HEK293 (cell line): Measurements from ENCODE around the gene HLA-E.
A peak's percentile ranks its signal among the peaks of the same experiment; 100 is the strongest.

Experiments
- BCL11A ChIP-seq: fragments of 450-650 bp; formaldehyde crosslinking; IDR thresholded peaks from 2 replicates; pipeline ENCODE4 v1.5.1; 2016; ENCODE audit warnings: low read depth, missing biosample characterization, missing genetic modification characterization
- FEZF1 ChIP-seq: fragments of 450-650 bp; formaldehyde crosslinking; IDR thresholded peaks from 2 replicates; pipeline ENCODE4 v1.5.1; 2016; ENCODE audit warnings: missing biosample characterization, missing genetic modification characterization
- GLI4 ChIP-seq: fragments of 450-650 bp; formaldehyde crosslinking; IDR thresholded peaks from 2 replicates; pipeline ENCODE4 v1.5.1; 2016; ENCODE audit warnings: missing biosample characterization, missing genetic modification characterization
- HOXA7 ChIP-seq: sonication (generic); formaldehyde crosslinking; IDR thresholded peaks from 2 replicates; pipeline ENCODE4 v1.8.1; 2022; ENCODE audit warnings: missing genetic modification reagents, borderline replicate concordance
- ZBTB48 ChIP-seq: fragments of 450-650 bp; formaldehyde crosslinking; IDR thresholded peaks from 2 replicates; pipeline ENCODE4 v1.5.1; 2016; ENCODE audit warnings: missing biosample characterization, missing genetic modification characterization
- ZIC2 ChIP-seq: fragments of 450-650 bp; formaldehyde crosslinking; IDR thresholded peaks from 2 replicates; pipeline ENCODE4 v1.5.1; 2016; ENCODE audit warnings: missing biosample characterization, missing genetic modification characterization
- ZNF132 ChIP-seq: fragments of 450-650 bp; formaldehyde crosslinking; IDR thresholded peaks from 2 replicates; pipeline ENCODE4 v1.5.1; 2017; ENCODE audit warnings: missing biosample characterization, missing genetic modification characterization, borderline replicate concordance
- ZNF16 ChIP-seq: fragments of 450-650 bp; formaldehyde crosslinking; IDR thresholded peaks from 2 replicates; pipeline ENCODE4 v1.5.1; 2016; ENCODE audit warnings: low read depth, missing biosample characterization, missing genetic modification characterization
- ZNF2 ChIP-seq: fragments of 450-650 bp; formaldehyde crosslinking; IDR thresholded peaks from 2 replicates; pipeline ENCODE4 v1.5.1; 2016; ENCODE audit warnings: missing biosample characterization, missing genetic modification characterization
- ZNF311 ChIP-seq: fragments of 450-650 bp; formaldehyde crosslinking; IDR thresholded peaks from 2 replicates; pipeline ENCODE4 v1.5.1; 2017; ENCODE audit warnings: missing biosample characterization, missing genetic modification characterization, borderline replicate concordance
- ZNF350 ChIP-seq: fragments of 450-650 bp; formaldehyde crosslinking; IDR thresholded peaks from 2 replicates; pipeline ENCODE4 v1.5.0; 2017; ENCODE audit warnings: missing biosample characterization, mild to moderate bottlenecking, missing genetic modification characterization
- ZNF548 ChIP-seq: fragments of 450-650 bp; formaldehyde crosslinking; IDR thresholded peaks from 2 replicates; pipeline ENCODE4 v1.5.1; 2016; ENCODE audit warnings: missing biosample characterization, missing genetic modification characterization
- ZNF571 ChIP-seq: fragments of 450-650 bp; formaldehyde crosslinking; IDR thresholded peaks from 2 replicates; pipeline ENCODE4 v1.5.0; 2017; ENCODE audit warnings: missing biosample characterization, missing genetic modification characterization
- ZNF610 ChIP-seq: fragments of 450-650 bp; formaldehyde crosslinking; IDR thresholded peaks from 2 replicates; pipeline ENCODE4 v1.5.1; 2016; ENCODE audit warnings: missing biosample characterization, missing genetic modification characterization, borderline replicate concordance
- ZSCAN30 ChIP-seq: fragments of 450-650 bp; IDR thresholded peaks from 2 replicates; pipeline ENCODE4 v1.5.1; 2018; ENCODE audit warnings: missing biosample characterization, mild to moderate bottlenecking, missing genetic modification characterization, moderate library complexity
- ZXDB ChIP-seq: fragments of 450-650 bp; formaldehyde crosslinking; IDR thresholded peaks from 2 replicates; pipeline ENCODE4 v1.5.1; 2016; ENCODE audit warnings: missing biosample characterization, missing genetic modification characterization
- TF ChIP-seq, protein P1 (sequence below): fragments of 450-650 bp; formaldehyde crosslinking; IDR thresholded peaks from 2 replicates; pipeline ENCODE4 v1.5.0; 2017; ENCODE audit warnings: missing biosample characterization, missing genetic modification characterization, borderline replicate concordance
- TF ChIP-seq, protein P2 (sequence below): fragments of 450-650 bp; formaldehyde crosslinking; IDR thresholded peaks from 2 replicates; pipeline ENCODE4 v1.5.1; 2016; ENCODE audit warnings: missing biosample characterization, missing genetic modification characterization, low read depth
- TF ChIP-seq, protein P3 (sequence below): fragments of 450-650 bp; formaldehyde crosslinking; IDR thresholded peaks from 2 replicates; pipeline ENCODE4 v1.5.1; 2016; ENCODE audit warnings: missing biosample characterization, missing genetic modification characterization
- TF ChIP-seq, protein P4 (sequence below): fragments of 450-650 bp; formaldehyde crosslinking; IDR thresholded peaks from 2 replicates; pipeline ENCODE4 v1.5.1; 2016; ENCODE audit warnings: missing biosample characterization, missing genetic modification characterization
- TF ChIP-seq, protein P5 (sequence below): fragments of 450-650 bp; formaldehyde crosslinking; IDR thresholded peaks from 2 replicates; pipeline ENCODE4 v1.5.1; 2017; ENCODE audit warnings: missing biosample characterization, missing genetic modification characterization
- TF ChIP-seq, protein P6 (sequence below): fragments of 450-650 bp; formaldehyde crosslinking; conservative IDR thresholded peaks from 2 replicates; pipeline ENCODE4 v1.5.1; 2016; ENCODE audit warnings: low read depth, missing biosample characterization, missing genetic modification characterization
- TF ChIP-seq, protein P7 (sequence below): fragments of 450-650 bp; formaldehyde crosslinking; IDR thresholded peaks from 2 replicates; pipeline ENCODE4 v1.5.1; 2016; ENCODE audit warnings: missing biosample characterization, missing genetic modification characterization

The HLA-E gene

DNA sequence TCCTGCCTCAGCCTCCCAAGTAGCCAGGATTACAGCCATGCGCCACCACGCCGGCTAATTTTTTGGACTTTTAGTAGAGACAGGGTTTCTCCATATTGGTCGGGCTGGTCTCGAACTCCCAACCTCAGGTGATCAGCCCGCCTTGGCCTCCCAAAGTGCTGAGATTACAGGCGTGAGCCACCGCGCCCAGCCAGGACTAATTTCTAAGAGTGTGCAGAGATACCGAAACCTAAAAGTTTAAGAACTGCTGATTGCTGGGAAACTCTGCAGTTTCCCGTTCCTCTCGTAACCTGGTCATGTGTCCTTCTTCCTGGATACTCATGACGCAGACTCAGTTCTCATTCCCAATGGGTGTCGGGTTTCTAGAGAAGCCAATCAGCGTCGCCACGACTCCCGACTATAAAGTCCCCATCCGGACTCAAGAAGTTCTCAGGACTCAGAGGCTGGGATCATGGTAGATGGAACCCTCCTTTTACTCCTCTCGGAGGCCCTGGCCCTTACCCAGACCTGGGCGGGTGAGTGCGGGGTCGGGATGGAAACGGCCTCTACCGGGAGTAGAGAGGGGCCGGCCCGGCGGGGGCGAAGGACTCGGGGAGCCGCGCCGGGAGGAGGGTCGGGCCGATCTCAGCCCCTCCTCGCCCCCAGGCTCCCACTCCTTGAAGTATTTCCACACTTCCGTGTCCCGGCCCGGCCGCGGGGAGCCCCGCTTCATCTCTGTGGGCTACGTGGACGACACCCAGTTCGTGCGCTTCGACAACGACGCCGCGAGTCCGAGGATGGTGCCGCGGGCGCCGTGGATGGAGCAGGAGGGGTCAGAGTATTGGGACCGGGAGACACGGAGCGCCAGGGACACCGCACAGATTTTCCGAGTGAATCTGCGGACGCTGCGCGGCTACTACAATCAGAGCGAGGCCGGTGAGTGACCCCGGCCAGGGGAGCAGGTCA, at the start of gene HLA-E (continued):
- TF ChIP-seq ZIC2 (tag by site-specific recombination) (no peak), HOXA7 (CRISPR knock-in tag) (no peak), GLI4 (no peak), ZNF2 (tag by site-specific recombination) (peak; percentile 40), ZNF610 (tag by site-specific recombination) (no peak), ZXDB (tag by site-specific recombination) (peak; percentile 14; the same call in 1 of the 2 replicates), BCL11A (tag by site-specific recombination) (peak; percentile 78; the same call in 1 of the 2 replicates), ZNF350 (no peak), ZBTB48 (tag by site-specific recombination) (peak; percentile 77; the same call in 1 of the 2 replicates), ZNF132 (tag by site-specific recombination) (no peak), ZSCAN30 (tag by site-specific recombination) (peak; percentile 62), ZNF571 (tag by site-specific recombination) (no peak), FEZF1 (tag by site-specific recombination) (no peak), ZNF548 (tag by site-specific recombination) (no peak), ZNF311 (tag by site-specific recombination) (no peak), ZNF16 (no peak)
- TF ChIP-seq, protein P1, sequence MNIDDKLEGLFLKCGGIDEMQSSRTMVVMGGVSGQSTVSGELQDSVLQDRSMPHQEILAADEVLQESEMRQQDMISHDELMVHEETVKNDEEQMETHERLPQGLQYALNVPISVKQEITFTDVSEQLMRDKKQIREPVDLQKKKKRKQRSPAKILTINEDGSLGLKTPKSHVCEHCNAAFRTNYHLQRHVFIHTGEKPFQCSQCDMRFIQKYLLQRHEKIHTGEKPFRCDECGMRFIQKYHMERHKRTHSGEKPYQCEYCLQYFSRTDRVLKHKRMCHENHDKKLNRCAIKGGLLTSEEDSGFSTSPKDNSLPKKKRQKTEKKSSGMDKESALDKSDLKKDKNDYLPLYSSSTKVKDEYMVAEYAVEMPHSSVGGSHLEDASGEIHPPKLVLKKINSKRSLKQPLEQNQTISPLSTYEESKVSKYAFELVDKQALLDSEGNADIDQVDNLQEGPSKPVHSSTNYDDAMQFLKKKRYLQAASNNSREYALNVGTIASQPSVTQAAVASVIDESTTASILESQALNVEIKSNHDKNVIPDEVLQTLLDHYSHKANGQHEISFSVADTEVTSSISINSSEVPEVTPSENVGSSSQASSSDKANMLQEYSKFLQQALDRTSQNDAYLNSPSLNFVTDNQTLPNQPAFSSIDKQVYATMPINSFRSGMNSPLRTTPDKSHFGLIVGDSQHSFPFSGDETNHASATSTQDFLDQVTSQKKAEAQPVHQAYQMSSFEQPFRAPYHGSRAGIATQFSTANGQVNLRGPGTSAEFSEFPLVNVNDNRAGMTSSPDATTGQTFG (tag by site-specific recombination): no peak
- TF ChIP-seq, protein P2, sequence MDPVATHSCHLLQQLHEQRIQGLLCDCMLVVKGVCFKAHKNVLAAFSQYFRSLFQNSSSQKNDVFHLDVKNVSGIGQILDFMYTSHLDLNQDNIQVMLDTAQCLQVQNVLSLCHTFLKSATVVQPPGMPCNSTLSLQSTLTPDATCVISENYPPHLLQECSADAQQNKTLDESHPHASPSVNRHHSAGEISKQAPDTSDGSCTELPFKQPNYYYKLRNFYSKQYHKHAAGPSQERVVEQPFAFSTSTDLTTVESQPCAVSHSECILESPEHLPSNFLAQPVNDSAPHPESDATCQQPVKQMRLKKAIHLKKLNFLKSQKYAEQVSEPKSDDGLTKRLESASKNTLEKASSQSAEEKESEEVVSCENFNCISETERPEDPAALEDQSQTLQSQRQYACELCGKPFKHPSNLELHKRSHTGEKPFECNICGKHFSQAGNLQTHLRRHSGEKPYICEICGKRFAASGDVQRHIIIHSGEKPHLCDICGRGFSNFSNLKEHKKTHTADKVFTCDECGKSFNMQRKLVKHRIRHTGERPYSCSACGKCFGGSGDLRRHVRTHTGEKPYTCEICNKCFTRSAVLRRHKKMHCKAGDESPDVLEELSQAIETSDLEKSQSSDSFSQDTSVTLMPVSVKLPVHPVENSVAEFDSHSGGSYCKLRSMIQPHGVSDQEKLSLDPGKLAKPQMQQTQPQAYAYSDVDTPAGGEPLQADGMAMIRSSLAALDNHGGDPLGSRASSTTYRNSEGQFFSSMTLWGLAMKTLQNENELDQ (tag by site-specific recombination): no peak
- TF ChIP-seq, protein P3, sequence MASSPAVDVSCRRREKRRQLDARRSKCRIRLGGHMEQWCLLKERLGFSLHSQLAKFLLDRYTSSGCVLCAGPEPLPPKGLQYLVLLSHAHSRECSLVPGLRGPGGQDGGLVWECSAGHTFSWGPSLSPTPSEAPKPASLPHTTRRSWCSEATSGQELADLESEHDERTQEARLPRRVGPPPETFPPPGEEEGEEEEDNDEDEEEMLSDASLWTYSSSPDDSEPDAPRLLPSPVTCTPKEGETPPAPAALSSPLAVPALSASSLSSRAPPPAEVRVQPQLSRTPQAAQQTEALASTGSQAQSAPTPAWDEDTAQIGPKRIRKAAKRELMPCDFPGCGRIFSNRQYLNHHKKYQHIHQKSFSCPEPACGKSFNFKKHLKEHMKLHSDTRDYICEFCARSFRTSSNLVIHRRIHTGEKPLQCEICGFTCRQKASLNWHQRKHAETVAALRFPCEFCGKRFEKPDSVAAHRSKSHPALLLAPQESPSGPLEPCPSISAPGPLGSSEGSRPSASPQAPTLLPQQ (tag by site-specific recombination): 0 out of 2 replicates have a peak, but pooled peaks have one; percentile 16
- TF ChIP-seq, protein P4, sequence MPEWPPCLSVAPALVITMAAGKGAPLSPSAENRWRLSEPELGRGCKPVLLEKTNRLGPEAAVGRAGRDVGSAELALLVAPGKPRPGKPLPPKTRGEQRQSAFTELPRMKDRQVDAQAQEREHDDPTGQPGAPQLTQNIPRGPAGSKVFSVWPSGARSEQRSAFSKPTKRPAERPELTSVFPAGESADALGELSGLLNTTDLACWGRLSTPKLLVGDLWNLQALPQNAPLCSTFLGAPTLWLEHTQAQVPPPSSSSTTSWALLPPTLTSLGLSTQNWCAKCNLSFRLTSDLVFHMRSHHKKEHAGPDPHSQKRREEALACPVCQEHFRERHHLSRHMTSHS: no peak
- TF ChIP-seq, protein P5, sequence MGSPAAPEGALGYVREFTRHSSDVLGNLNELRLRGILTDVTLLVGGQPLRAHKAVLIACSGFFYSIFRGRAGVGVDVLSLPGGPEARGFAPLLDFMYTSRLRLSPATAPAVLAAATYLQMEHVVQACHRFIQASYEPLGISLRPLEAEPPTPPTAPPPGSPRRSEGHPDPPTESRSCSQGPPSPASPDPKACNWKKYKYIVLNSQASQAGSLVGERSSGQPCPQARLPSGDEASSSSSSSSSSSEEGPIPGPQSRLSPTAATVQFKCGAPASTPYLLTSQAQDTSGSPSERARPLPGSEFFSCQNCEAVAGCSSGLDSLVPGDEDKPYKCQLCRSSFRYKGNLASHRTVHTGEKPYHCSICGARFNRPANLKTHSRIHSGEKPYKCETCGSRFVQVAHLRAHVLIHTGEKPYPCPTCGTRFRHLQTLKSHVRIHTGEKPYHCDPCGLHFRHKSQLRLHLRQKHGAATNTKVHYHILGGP (tag by site-specific recombination): no peak
- TF ChIP-seq, protein P6, sequence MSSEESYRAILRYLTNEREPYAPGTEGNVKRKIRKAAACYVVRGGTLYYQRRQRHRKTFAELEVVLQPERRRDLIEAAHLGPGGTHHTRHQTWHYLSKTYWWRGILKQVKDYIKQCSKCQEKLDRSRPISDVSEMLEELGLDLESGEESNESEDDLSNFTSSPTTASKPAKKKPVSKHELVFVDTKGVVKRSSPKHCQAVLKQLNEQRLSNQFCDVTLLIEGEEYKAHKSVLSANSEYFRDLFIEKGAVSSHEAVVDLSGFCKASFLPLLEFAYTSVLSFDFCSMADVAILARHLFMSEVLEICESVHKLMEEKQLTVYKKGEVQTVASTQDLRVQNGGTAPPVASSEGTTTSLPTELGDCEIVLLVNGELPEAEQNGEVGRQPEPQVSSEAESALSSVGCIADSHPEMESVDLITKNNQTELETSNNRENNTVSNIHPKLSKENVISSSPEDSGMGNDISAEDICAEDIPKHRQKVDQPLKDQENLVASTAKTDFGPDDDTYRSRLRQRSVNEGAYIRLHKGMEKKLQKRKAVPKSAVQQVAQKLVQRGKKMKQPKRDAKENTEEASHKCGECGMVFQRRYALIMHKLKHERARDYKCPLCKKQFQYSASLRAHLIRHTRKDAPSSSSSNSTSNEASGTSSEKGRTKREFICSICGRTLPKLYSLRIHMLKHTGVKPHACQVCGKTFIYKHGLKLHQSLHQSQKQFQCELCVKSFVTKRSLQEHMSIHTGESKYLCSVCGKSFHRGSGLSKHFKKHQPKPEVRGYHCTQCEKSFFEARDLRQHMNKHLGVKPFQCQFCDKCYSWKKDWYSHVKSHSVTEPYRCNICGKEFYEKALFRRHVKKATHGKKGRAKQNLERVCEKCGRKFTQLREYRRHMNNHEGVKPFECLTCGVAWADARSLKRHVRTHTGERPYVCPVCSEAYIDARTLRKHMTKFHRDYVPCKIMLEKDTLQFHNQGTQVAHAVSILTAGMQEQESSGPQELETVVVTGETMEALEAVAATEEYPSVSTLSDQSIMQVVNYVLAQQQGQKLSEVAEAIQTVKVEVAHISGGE: no peak
- TF ChIP-seq, protein P7, sequence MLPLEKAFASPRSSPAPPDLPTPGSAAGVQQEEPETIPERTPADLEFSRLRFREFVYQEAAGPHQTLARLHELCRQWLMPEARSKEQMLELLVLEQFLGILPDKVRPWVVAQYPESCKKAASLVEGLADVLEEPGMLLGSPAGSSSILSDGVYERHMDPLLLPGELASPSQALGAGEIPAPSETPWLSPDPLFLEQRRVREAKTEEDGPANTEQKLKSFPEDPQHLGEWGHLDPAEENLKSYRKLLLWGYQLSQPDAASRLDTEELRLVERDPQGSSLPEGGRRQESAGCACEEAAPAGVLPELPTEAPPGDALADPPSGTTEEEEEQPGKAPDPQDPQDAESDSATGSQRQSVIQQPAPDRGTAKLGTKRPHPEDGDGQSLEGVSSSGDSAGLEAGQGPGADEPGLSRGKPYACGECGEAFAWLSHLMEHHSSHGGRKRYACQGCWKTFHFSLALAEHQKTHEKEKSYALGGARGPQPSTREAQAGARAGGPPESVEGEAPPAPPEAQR (tag by site-specific recombination): no peak
